OCI-LY1 (cell line): Measurements from ENCODE around the gene ZP1.

Experiments used
- CTCF ChIP-seq: fragments of 200-600 bp; sonication (generic), shearing (Covaris generic); IDR thresholded peaks from 2 replicates; pipeline ENCODE4 v1.5.1; 2017; ENCODE audit warnings: mild to moderate bottlenecking, antibody characterized with exemption, low read length, moderate library complexity, mixed read lengths
- EZH2 ChIP-seq: fragments of 200-600 bp; sonication (generic), shearing (Covaris generic); IDR thresholded peaks from 2 replicates; pipeline ENCODE4 v1.8.0; 2017; ENCODE audit warnings: borderline replicate concordance, mixed run types, mild to moderate bottlenecking, antibody characterized with exemption, low read length, moderate library complexity, mixed read lengths

GRCh38 chr11:60897496-60897895 lies 30.2 kb downstream of the ZP1 start:
- TF ChIP-seq CTCF (no peak), EZH2 (no peak)
